T-helper 2 cell (primary cell): ENCODE results near the gene ASAP2.

Experiments used
- DNase-seq, 5 experiments: peaks; one replicate each; pipeline versions ENCODE4 v3.0.0 to v3.0.0-alpha.2; 2012 to 2022

Gene ASAP2

GRCh38 chr2:9445089-9445488 lies 238.5 kb downstream of the ASAP2 start:
- peak in 1 of 5 experiments; percentile 70 for DNase-seq

- no peak for DNase-seq
These were observed 244.6 kb downstream of the ASAP2 start for GRCh38 chr2:9451231-9451630.
